H9 (cell line): ENCODE data around the gene RRP12. TPM values are rescaled to one million over a fixed set of nuclear protein-coding genes. Genes with fewer than 3 reads are reported as not detected.

ENCODE experiments used
- DNase-seq: peaks from one replicate; pipeline ENCODE4 v3.0.0-alpha.2; 2017
- H2AFZ ChIP-seq: one replicate; pipeline ENCODE4 v1.6.1; 2013; ENCODE audit warnings: mild to moderate bottlenecking, low read length, control low read depth, moderate library complexity
- H2AK5ac ChIP-seq: 2 replicates; pipeline ENCODE4 v1.6.1; 2013; ENCODE audit warnings: low read length, control low read depth, mixed read lengths; ENCODE audit not compliant: insufficient read length
- H2BK120ac ChIP-seq: one replicate; pipeline ENCODE4 v1.6.1; 2013; ENCODE audit warnings: low read depth, mild to moderate bottlenecking, low read length, control low read depth, inconsistent platforms; ENCODE audit not compliant: poor library complexity, severe bottlenecking
- H2BK12ac ChIP-seq: 2 replicates; pipeline ENCODE4 v1.6.1; 2013; ENCODE audit warnings: low read length, control low read depth, mixed read lengths, low read depth; ENCODE audit not compliant: insufficient read length
- H2BK15ac ChIP-seq: 2 replicates; pipeline ENCODE4 v1.6.1; 2013; ENCODE audit warnings: low read depth, low read length, control low read depth
- H2BK20ac ChIP-seq: one replicate; pipeline ENCODE4 v1.6.1; 2013; ENCODE audit warnings: low read depth, mild to moderate bottlenecking, low read length, control low read depth, inconsistent platforms; ENCODE audit not compliant: poor library complexity, severe bottlenecking
- H2BK5ac ChIP-seq: 2 replicates; pipeline ENCODE4 v1.6.1; 2013; ENCODE audit warnings: low read length, control low read depth, mixed read lengths; ENCODE audit not compliant: insufficient read length
- H3K14ac ChIP-seq: 2 replicates; pipeline ENCODE4 v1.6.1; 2013; ENCODE audit warnings: low read length, control low read depth; ENCODE audit not compliant: insufficient read depth
- H3K18ac ChIP-seq: 2 replicates; pipeline ENCODE4 v1.6.1; 2013; ENCODE audit warnings: low read depth, mild to moderate bottlenecking, mixed read lengths, low read length, control low read depth; ENCODE audit not compliant: insufficient read length
- H3K23ac ChIP-seq: 2 replicates; pipeline ENCODE4 v1.6.1; 2013; ENCODE audit warnings: low read length, control low read depth, mixed read lengths, low read depth; ENCODE audit not compliant: insufficient read length
- H3K23me2 ChIP-seq: 2 replicates; pipeline ENCODE4 v1.6.1; 2013; ENCODE audit warnings: low read depth, mild to moderate bottlenecking, mixed read lengths, low read length, control low read depth; ENCODE audit not compliant: insufficient read length, poor library complexity, severe bottlenecking
- H3K27ac ChIP-seq: 2 replicates; pipeline ENCODE4 v1.5.1; 2013; ENCODE audit warnings: low read length, control low read depth, mixed read lengths, low read depth; ENCODE audit not compliant: insufficient read length
- H3K27me3 ChIP-seq: 2 replicates; pipeline ENCODE4 v1.6.1; 2013; ENCODE audit warnings: low read length, control low read depth, inconsistent platforms; ENCODE audit not compliant: insufficient read depth
- H3K4ac ChIP-seq: 2 replicates; pipeline ENCODE4 v1.6.1; 2013; ENCODE audit warnings: low read depth, mild to moderate bottlenecking, control low read depth, inconsistent platforms, low read length, moderate library complexity
- H3K4me1 ChIP-seq: 2 replicates; pipeline ENCODE4 v1.6.1; 2013; ENCODE audit warnings: low read length, control low read depth, inconsistent platforms; ENCODE audit not compliant: insufficient read depth
- H3K4me2 ChIP-seq: 2 replicates; pipeline ENCODE4 v1.6.1; 2013; ENCODE audit warnings: low read length, control low read depth, mixed read lengths; ENCODE audit not compliant: insufficient read length, insufficient read depth
- H3K56ac ChIP-seq: 2 replicates; pipeline ENCODE4 v1.6.1; 2013; ENCODE audit warnings: low read depth, mild to moderate bottlenecking, mixed read lengths, low read length, control low read depth; ENCODE audit not compliant: insufficient read length
- H3K79me1 ChIP-seq: 2 replicates; pipeline ENCODE4 v1.6.1; 2013; ENCODE audit warnings: low read depth, mild to moderate bottlenecking, moderate library complexity, low read length, control low read depth, inconsistent platforms; ENCODE audit not compliant: insufficient read depth, poor library complexity, severe bottlenecking
- H3K79me2 ChIP-seq: 2 replicates; pipeline ENCODE4 v1.6.1; 2013; ENCODE audit warnings: low read length, control low read depth, inconsistent platforms; ENCODE audit not compliant: insufficient read depth
- H3K9ac ChIP-seq: 2 replicates; pipeline ENCODE4 v1.6.1; 2013; ENCODE audit warnings: low read length, control low read depth, mixed read lengths; ENCODE audit not compliant: insufficient read length; ENCODE audit errors: extremely low read depth
- H3K9me3 ChIP-seq: one replicate; pipeline ENCODE4 v1.6.1; 2013; ENCODE audit warnings: low read depth, low read length, inconsistent platforms; ENCODE audit not compliant: control insufficient read depth
- H3T11ph ChIP-seq: one replicate; pipeline ENCODE4 v1.6.1; 2013; ENCODE audit warnings: mild to moderate bottlenecking, low read length, control low read depth, inconsistent platforms
- H4K20me1 ChIP-seq: one replicate; pipeline ENCODE4 v1.6.1; 2013; ENCODE audit not compliant: control insufficient read depth, insufficient read length, insufficient read depth
- H4K5ac ChIP-seq: 2 replicates; pipeline ENCODE4 v1.6.1; 2013; ENCODE audit warnings: low read depth, mild to moderate bottlenecking, mixed read lengths, low read length, control low read depth; ENCODE audit not compliant: insufficient read length
- H4K8ac ChIP-seq: replicated peaks from 2 replicates; pipeline ENCODE4 v1.6.1; 2013; ENCODE audit warnings: low read length, control low read depth, mixed read lengths, low read depth; ENCODE audit not compliant: insufficient read length
- H4K91ac ChIP-seq: 2 replicates; pipeline ENCODE4 v1.6.1; 2013; ENCODE audit warnings: low read depth, mild to moderate bottlenecking, moderate library complexity, mixed read lengths, low read length, control low read depth; ENCODE audit not compliant: insufficient read length
- H3K27ac Mint-ChIP-seq, 3 experiments: 2 replicates in 2 of 3; 3 replicates in 1 of 3; pipeline ENCODE4 v1.8.0; 2020 to 2021; ENCODE audit warnings: mixed read lengths in 3 of 3, mild to moderate bottlenecking in 1 of 3, moderate library complexity in 1 of 3
- H3K27me3 Mint-ChIP-seq: 2 replicates; pipeline ENCODE4 v1.8.0; 2021; ENCODE audit warnings: low read depth, mild to moderate bottlenecking, moderate library complexity, mixed read lengths
- H3K36me3 Mint-ChIP-seq, 3 experiments: 2 replicates in 2 of 3; 3 replicates in 1 of 3; pipeline ENCODE4 v1.8.0; 2020 to 2021; ENCODE audit warnings: low read depth in 3 of 3, mixed read lengths in 3 of 3; ENCODE audit not compliant: insufficient read depth in 1 of 3
- H3K4me1 Mint-ChIP-seq, 2 experiments: 2 replicates each; pipeline ENCODE4 v1.8.0; 2020; ENCODE audit warnings: mixed read lengths in 2 of 2
- H3K4me3 Mint-ChIP-seq, 2 experiments: 2 replicates in 1 of 2; 3 replicates in 1 of 2; pipeline ENCODE4 v1.8.0; 2020 to 2021; ENCODE audit warnings: mild to moderate bottlenecking in 2 of 2, mixed read lengths in 2 of 2, moderate library complexity in 1 of 2
- H3K9me3 Mint-ChIP-seq, 2 experiments: 2 replicates in 1 of 2; 3 replicates in 1 of 2; pipeline ENCODE4 v1.8.0; 2020; ENCODE audit warnings: mild to moderate bottlenecking in 2 of 2, mixed read lengths in 2 of 2, moderate library complexity in 1 of 2
- WGBS: extraction: QIAGEN DNeasy Blood & Tissue Kit; methylation state at CpG from one replicate; pipeline ENCODE4 v1.1.7; 2013; ENCODE audit warnings: missing lambda C conversion rate, low lambda C conversion rate, mixed read lengths; ENCODE audit not compliant: insufficient read length; ENCODE audit errors: extremely low coverage; 5-methylcytosine and 5-hydroxymethylcytosine counted together
- total RNA-seq: library from RNA; stranded (reverse); gene quantifications from 2 replicates; pipeline ENCODE4 v1.2.1, GENCODE V29; 2021
- TF ChIP-seq, protein P1 (sequence below): fragments of 200-600 bp; sonication (generic); conservative IDR thresholded peaks from 3 replicates; pipeline ENCODE4 v1.8.0; 2021; ENCODE audit warnings: antibody characterized with exemption, mild to moderate bottlenecking

Gene RRP12
- total RNA-seq, 1 experiment from 2014 or later = 71.6 TPM

DNA sequence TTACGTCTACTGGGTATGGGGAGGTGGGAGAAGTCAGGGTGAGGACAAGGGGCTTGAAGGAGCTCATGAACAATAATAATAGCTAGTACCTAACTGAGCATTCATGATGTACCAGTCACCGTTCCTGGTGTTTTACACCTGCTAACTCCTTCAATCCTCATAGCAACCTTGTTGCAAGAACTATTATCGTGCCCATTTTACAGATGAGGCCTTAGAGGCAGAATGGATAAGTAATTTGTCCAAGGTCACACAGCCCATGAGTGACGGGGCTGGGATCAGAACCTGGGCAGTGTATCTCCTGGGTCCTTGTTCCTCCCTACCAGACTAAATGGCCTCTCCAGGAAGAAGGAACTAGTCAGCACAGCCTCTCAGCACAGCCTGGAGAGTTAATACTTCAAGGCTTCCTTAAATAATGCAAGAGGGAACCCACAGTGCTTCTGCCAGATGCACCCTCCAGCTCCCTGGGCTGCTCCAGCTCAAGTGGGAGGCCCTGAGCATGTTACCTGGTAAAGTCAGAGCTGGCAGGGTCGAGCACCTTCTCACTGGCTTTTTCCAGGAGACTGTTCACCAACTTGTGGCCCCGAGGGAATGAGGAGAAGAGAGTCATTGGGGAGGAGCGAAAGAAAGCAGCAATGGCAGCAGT, 28.8 kb downstream of the RRP12 start:
- TF ChIP-seq, protein P1, sequence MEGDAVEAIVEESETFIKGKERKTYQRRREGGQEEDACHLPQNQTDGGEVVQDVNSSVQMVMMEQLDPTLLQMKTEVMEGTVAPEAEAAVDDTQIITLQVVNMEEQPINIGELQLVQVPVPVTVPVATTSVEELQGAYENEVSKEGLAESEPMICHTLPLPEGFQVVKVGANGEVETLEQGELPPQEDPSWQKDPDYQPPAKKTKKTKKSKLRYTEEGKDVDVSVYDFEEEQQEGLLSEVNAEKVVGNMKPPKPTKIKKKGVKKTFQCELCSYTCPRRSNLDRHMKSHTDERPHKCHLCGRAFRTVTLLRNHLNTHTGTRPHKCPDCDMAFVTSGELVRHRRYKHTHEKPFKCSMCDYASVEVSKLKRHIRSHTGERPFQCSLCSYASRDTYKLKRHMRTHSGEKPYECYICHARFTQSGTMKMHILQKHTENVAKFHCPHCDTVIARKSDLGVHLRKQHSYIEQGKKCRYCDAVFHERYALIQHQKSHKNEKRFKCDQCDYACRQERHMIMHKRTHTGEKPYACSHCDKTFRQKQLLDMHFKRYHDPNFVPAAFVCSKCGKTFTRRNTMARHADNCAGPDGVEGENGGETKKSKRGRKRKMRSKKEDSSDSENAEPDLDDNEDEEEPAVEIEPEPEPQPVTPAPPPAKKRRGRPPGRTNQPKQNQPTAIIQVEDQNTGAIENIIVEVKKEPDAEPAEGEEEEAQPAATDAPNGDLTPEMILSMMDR = no peak
- DNase-seq = no peak
- no peak overlapping the region for H3T11ph ChIP-seq
- no peak overlapping the region for H2BK5ac ChIP-seq
- H4K5ac ChIP-seq = no peak overlapping the region
- no peaks in the 10 kb centered on the region for H3K79me1 ChIP-seq
- H2AFZ ChIP-seq = no peak overlapping the region
- no peak overlapping the region for H3K56ac ChIP-seq
- H3K14ac ChIP-seq = no peak overlapping the region
- no peak overlapping the region for H3K18ac ChIP-seq
- H4K20me1 ChIP-seq = no peaks in the 10 kb centered on the region
- Mint-ChIP-seq H3K4me3 (0 out of 5 replicates have a peak overlapping the region, but pooled peaks of 1 of the 2 experiments have one; percentile 25), H3K27me3 (no peaks in the 10 kb centered on the region; the same call in 1 of the 2 replicates), H3K9me3 (no peaks in the 10 kb centered on the region), H3K27ac (no peak overlapping the region; a peak in 1 of 7 replicates), H3K36me3 (peaks cover 37 to 83% (median 67%) of the 10 kb centered on the region in 3 experiments), H3K4me1 (no peaks in the 10 kb centered on the region)
- no peak overlapping the region for H3K9ac ChIP-seq
- no CpG with 5 or more reads among the region's 7 CpGs for WGBS
- no peak overlapping the region for H2BK120ac ChIP-seq
- H2BK15ac ChIP-seq = no peak overlapping the region
- H3K4me1 ChIP-seq = no peaks in the 10 kb centered on the region
- no peaks in the 10 kb centered on the region for H3K23me2 ChIP-seq
- H3K9me3 ChIP-seq = no peaks in the 10 kb centered on the region
- no peak overlapping the region for H3K4me2 ChIP-seq
- no peaks in the 10 kb centered on the region for H3K79me2 ChIP-seq
- no peaks in the 10 kb centered on the region for H3K27me3 ChIP-seq
- no peak overlapping the region for H4K91ac ChIP-seq
- H3K27ac ChIP-seq = no peak overlapping the region
- no peak overlapping the region for H2BK20ac ChIP-seq
- H2AK5ac ChIP-seq = no peak overlapping the region
- no peak overlapping the region for H4K8ac ChIP-seq
- H3K4ac ChIP-seq = no peak overlapping the region
- no peak overlapping the region for H3K23ac ChIP-seq
- no peak overlapping the region for H2BK12ac ChIP-seq
